ENCODE results near the gene NUDCD2. TPM values are rescaled to one million over a fixed set of nuclear protein-coding genes. Genes with fewer than 3 reads are reported as not detected.
A peak's percentile ranks its signal among the peaks of the same experiment; 100 is the strongest.

The NUDCD2 gene
- total and polyA plus RNA-seq, 2 donors (not counting 1 experiment from before 2014, with no cell fraction given): 6.8 to 24.4 TPM

DNA sequence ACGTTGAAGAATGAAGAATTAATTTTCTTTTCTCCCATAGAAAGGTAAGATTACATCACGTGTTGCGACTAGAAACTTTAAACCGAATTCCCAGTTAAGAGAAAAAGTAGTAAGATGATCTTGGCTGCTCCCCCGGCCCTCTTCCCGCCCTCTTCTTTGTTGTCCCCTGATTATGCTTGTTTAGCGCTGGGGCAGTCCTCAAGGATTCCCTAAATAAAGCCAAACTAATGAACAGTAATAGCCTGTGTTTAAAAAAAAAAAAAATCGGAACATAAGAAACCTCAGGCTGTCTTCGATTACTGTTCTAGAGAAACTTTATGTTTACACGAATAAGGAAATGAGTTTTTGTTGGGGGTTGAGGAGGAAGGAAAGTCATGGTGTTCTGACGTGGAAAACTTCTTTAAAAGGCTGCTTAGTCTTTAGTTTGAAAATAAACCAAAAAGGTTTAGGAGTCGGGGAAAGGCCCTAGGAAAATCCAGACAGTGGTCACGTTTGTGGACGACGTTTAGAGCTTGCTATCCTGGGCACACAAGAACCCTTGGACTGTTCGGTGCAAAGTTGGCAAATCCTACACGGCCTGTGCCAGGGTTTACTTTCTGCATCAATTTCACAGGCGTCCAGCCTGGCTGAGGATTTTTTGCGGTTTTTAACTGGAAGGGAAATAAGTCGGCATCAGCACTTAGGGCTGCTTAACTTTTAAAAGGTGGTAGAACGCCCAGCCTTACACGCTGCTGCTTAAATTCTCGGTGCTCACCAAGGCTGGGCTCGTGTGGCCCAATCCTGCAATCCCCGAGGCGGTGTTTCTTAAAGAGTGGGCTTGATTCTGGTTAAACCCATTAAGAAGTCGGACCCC lies 44.4 kb upstream of the NUDCD2 start:
- peaks cover 51% of the 10 kb centered on the region for H3K4me1 Mint-ChIP-seq
- 0% methylated on average over 19 of the region's 27 CpGs for WGBS (ENCODE audit: insufficient coverage)
- no peak for ATAC-seq (ENCODE audit: low read depth)
- Histone ChIP-seq H3K27ac (ENCODE audit: low read length in 2 of 2) (peak overlapping the region; percentile 93 to 95), H3K27me3 (replicated peaks in 1 of 4; ENCODE audit: control extremely low read depth in 1 of 4, control insufficient read depth in 3 of 4, insufficient read depth in 4 of 4, low read length in 3 of 4) (no peaks in the 10 kb centered on the region), H3K9me3 (ENCODE audit: control extremely low read depth in 1 of 3, control insufficient read depth in 2 of 3, insufficient read depth in 1 of 3, low read length in 2 of 3) (no peaks in the 10 kb centered on the region), H3K36me3 (replicated peaks in 1 of 2; ENCODE audit: control extremely low read depth in 1 of 2, control insufficient read depth in 1 of 2, extremely low read depth in 1 of 2, insufficient read depth in 2 of 2, low read length in 1 of 2) (peaks cover 0 to under 1% of the 10 kb centered on the region in 2 experiments), H3K4me2 (replicated peaks; ENCODE audit: low read depth, low read length, poor library complexity, severe bottlenecking) (peak overlapping the region; percentile 80), H4K20me1 (ENCODE audit: control insufficient read depth, insufficient read depth, low read length, poor library complexity, severe bottlenecking) (no peaks in the 10 kb centered on the region), H3K9ac (ENCODE audit: low read length) (peak overlapping the region; percentile 88), H2AFZ (ENCODE audit: insufficient read depth, low read depth, low read length, poor library complexity, severe bottlenecking) (peak overlapping the region; percentile 77), H3K4me1 (ENCODE audit: control insufficient read depth in 2 of 2, insufficient read depth in 2 of 2, low read length in 2 of 2) (peaks cover 43 to 48% of the 10 kb centered on the region in 2 donors), H3K79me2 (ENCODE audit: control insufficient read depth, insufficient read depth, low read length) (peaks cover 41% of the 10 kb centered on the region), H3K4me3 (ENCODE audit: control extremely low read depth in 1 of 5, extremely low read depth in 1 of 5, insufficient read depth in 1 of 5, low read depth in 2 of 5, low read length in 4 of 5) (peak overlapping the region; percentile 61 to 94 (median 83))
- DNase-seq: peak; percentile 59
- POLR2A ChIA-PET: interaction anchor here (0.6 to 4.0 kb wide), 3 partner anchors 41 to 412 kb away, joined by 3 to 40 read pairs (median 5); partner anchors contain the start of genes HMMR and NUDCD2
- CTCF ChIA-PET: interaction anchor here (1.1 to 4.0 kb wide), 4 partner anchors 21 to 44 kb away, joined by 3 to 37 read pairs (median 15); partner anchors contain the start of genes HMMR and NUDCD2
- no peaks in the 10 kb centered on the region for H3K27me3 Mint-ChIP-seq
- peak overlapping the region; percentile 98 for H3K27ac Mint-ChIP-seq
- no peak for TF ChIP-seq EZH2 (IDR thresholded peaks at IDR 0.05; ENCODE audit: borderline replicate concordance, insufficient read depth, low read depth, low read length, poor library complexity, severe bottlenecking)
- no peak for TF ChIP-seq CTCF (IDR thresholded peaks at IDR 0.05)
- intact Hi-C loops (cut with micrococcal nuclease): no loop called here
- no peaks in the 10 kb centered on the region for H3K9me3 Mint-ChIP-seq (ENCODE audit: insufficient read depth)
- peak overlapping the region; percentile 98 for H3K4me3 Mint-ChIP-seq

All from B cell (primary cell).